Endometrial microvascular endothelial cells (primary cell): ENCODE measurements around the gene GMCL2. TPM values are rescaled to one million over a fixed set of nuclear protein-coding genes. Genes with fewer than 3 reads are reported as not detected.
"Not testable (repeated sequence)": the region's sequence is repeated elsewhere in the genome, so short reads cannot be mapped to it uniquely, and the experiment has no call there.

ENCODE experiments used
- in situ Hi-C: cut with HindIII; loops from 2 replicates; pipeline ENCODE4 v1.10.0; 2017; ENCODE audit warnings: low sequenced_read_pairs, low pct_unique_long_range_greater_than_20kb; ENCODE audit errors: inconsistent ontology term
- total RNA-seq: library from RNA; depleted of rRNA; stranded (reverse); fragments of >200 nt; gene quantifications from one replicate; pipeline ENCODE4 v1.2.3, GENCODE V29; 2015; ENCODE audit errors: inconsistent ontology term

Gene GMCL2
- total RNA-seq, 1 donor from 2014 or later: not detected

DNA sequence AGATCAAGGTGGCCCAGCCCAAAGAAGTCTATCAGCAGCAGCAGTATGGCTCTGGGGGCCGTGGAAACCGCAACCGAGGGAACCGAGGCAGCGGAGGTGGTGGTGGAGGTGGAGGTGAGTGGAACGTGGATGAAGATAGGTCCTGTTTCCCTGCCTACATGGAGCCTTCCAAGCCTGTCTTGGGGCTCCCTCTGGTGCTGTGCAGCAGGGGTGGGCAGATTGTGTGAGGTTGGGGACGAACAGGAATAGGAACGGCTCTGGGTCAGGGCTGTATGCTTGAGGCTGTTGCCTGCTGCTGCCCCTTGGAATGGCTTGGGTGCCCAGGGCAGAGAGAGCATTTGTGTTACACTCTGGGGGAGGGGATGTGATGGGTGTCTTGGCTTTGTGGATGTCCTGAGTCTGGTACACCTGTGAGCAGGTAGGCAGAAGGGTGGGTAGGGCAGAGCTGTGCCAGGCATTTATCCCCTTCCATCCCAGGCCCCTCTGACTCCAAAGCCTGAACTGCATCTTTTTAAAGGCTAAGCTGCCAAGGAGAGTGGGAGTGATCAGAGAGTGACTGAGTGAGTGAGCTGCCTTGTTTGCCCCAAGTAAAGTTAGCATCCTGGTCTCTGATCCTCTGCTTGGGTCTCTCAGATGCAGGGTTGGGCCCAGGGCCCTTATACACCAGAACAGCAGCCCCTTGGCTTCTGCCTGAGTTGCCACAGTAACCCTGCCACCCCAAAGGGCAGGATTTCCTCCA is 22.3 kb upstream of the GMCL2 start:
- in situ Hi-C loops: no loop called here

DNA sequence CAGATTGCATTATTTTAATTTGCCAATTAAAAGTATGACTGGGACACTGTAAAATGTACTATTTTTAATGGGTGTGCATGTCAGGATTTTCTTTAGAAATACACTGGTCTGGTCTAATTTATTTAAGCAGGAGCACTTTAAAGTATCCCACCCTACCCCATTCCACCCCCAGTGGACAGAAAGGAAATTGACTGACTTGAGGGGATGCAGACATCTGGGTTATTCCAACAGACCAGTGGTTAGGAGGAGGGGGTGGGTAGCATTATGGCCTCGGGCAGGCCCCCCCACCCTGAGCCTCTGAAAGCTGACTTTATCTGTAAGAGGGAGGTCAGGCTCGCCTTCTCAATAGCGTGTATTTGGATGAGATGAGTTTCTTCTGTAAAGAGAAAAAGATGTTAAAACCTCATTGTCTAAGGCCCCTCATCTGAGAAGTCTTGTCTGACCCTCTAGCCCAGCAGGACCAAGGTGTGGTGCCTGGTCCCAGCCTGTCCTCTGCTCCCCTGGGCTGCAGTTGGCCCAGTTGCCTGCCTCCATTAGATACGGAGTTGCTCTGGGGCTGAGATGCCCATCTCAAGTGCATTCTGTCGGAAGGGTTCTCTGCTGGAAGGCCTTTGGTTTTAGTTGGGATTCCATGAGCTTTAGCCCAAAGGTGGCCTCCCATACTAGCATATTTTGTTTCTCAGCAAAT is 21.5 kb upstream of the GMCL2 start:
- in situ Hi-C loops: no loop called here

DNA sequence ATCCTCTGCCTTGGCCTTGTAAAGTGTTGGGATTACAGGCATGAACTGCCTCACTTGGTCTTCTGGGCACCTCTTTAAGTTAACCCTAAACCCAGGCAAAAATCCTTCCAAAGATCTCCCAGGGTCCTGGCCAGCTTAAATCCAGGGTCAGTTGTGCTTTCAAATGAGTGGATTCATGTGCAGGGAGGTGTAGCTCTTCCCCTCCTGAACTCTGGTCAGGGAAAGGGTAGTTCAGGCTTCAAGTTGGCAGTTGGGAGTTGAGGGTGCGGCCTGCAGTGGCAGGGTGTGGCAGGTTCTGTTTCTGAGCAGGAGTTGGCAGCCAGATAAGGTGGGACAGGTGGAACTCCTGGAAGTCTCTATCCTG is 20.7 kb upstream of the GMCL2 start:
- in situ Hi-C loops: no loop called here

DNA sequence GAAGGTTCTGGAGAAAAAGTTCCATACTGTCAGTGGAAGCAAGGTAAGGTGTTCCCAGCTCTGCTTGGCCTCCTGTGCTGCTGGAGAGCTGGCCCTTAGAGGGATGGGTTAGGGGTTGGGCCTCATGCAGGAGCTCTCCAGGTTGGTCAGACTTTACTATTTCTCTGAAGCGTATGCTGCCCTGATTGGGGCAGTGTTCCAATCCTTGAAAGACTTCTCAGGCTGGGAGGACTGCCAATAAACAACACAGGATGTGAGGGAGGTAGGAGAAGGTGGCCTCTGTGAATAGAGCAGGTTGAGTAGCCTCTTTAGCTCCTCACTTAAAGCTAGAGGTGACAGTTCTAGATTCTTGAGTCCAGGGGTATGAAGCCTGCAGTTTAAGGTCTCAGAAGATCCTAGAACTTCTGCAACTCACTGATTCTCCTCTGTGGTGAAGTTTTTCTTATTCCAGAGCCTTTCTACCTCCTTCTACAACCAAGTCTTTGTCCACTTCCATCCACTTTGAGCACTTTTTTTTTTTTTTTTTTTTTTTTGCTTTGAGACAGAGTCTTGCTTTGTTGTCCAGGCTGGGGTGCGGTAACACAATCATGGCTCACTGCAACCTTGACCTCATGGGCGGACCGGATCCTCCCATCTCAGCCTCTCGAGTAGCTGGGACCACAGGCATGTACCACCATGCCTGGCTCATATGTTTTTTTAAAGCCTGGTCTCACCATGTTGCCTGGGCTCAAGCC is 20.2 kb upstream of the GMCL2 start:
- in situ Hi-C loops: no loop called here

DNA sequence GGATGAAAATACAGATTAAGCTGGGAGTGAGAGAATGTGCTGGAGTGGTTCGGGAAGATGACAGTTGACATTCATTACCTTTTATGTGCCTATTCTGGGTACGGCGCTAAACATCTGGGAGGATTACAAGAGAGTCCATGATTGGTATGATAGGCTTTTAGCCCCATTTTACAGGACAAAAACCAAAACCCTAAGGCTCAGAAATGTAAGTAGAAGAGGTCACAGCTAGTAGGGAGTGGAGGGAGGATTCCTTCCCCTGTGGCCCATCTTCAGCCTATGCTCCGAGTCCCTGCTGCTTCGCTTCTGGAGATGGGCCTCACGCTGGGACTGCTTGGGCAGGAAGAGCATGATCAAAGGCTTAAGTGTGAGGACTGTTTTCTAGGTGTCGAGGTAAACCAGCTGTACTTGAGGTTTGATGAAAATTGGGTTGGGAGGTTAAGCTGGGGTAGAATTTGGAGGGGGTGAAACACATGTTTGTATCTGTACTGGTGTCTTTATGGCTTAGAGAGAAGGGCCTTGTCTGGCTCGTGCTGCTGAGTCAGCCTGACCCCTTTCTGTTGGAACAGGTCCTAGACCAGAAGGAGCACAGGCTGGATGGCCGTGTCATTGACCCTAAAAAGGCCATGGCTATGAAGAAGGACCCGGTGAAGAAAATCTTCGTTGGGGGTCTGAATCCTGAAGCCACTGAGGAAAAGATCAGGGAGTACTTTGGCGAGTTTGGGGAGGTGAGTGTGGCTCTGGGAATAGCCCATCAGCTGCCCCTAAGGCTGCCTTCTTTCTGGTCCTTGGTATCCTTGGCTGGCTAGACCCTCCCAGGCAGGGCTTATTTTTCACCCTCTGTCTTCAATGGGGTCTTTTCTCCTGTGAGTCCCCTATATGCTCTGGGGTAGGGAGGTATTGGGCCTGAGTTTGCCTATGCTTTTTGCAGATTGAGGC is 19.3 kb upstream of the GMCL2 start:
- in situ Hi-C loops: no loop called here

DNA sequence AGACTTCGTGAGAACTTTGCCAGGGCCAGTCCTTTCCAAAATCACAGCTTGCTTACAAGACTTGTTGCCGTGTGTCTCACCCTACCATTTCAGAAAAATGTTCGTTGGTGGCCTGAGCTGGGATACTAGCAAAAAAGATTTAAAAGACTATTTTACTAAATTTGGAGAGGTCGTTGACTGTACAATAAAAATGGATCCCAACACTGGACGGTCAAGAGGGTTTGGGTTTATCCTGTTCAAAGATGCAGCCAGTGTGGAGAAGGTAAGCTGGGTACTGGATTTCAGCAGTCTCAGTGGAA is 18.5 kb upstream of the GMCL2 start:
- in situ Hi-C loops: no loop called here

DNA sequence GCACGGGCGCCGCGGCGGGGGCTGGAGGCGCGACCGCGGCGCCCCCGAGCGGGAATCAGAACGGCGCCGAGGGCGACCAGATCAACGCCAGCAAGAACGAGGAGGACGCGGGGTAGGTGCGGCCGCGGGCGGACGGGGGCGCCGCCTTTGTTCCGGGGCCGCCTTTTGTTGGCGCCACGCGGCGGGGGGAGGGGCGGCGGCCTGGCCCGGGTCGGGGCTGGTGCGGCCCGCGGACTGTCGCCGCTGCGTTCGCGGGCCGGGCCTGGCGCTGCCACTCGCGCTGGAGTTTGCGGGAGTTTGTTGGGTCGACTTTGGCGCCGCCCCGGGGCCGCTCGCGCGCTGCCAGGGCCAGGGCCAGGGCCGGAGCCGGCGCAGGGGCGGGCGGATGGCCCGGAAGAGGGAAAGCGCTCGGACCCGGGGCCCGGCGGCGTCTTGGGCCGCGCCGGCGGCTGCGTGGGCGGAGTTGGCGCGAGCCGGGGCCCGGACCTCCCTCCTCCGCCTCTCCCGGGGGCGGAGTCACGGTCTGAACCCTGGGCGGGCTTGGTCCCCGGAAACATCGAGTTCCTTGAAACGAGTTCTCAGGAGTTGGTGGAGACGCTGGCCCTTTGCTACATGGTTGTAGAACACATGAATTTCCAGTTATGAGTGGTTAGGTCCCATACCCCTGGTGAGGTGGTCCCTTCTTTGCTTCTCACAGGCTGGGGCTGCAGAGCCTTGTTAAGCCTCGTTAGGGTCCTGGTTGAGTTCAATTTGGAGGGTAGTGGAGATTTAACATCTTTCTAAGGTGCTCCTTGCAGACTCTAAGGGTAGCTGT is 18.0 kb upstream of the GMCL2 start:
- in situ Hi-C loops: no loop called here

DNA sequence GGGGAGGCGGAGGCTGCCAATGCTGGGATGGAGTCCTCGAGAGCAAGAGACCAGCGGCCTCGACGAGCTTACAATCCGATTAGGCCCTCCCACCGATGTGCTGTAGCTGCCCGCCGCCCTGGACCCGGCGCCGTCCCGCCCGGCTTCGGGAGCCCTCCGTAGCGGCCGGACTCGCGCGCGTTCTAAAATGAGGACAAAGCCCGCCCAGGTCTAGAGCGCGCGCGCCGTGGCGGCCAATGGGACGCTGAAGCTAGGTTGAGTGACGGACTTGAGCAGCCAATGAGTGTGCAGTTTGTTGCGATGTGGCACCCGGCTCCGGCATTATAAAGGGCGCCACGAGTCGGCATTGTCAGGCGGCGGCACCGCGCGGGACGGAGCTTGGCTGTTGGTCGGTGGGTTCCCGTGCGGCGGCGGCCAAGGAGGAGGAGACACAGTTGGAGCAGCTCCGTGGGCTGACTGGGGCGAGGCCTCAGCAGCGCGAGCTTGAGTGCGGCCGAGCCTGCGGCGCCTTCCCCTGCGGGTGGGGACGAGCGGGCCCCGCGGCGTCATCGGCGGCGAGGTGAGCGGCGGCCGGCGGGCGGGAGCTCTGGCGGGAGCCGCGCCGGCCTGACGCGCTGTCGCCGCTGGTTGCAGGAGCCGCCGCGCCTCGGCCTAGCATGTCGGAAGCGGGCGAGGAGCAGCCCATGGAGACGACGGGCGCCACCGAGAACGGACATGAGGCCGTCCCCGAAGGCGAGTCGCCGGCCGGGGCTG is 17.2 kb upstream of the GMCL2 start, which contains the start of gene HNRNPAB:
HNRNPAB (plus strand) TSS at position 352 of the 753 bp plus-strand sequence; CDS start at position 657, 305 bp downstream.
- in situ Hi-C loops: no loop called here

DNA sequence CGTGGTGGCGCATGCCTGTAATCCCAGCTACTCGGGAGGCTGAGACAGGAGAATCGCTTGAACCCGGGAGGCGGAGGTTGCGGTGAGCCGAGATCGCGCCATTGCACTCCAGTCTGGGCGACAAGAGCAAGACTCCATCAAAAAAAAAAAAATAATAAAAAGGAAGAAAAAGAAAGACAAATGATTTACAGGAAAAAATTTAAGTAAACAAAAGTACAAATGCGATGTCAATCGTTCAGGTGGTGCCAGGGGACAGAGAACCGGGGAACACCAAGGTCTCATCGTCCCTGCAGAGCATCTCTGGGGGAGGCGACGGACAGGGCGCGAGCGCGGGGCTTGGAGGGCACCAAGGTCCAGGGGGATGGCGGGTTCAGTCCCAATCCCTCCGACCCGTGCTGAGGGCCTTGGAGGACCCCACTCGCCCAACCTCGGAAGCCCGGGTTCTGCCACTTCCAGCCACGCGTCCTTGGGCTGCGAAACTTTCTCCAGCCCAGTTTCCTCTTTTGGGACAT is 16.6 kb upstream of the GMCL2 start:
- in situ Hi-C loops: no loop called here

DNA sequence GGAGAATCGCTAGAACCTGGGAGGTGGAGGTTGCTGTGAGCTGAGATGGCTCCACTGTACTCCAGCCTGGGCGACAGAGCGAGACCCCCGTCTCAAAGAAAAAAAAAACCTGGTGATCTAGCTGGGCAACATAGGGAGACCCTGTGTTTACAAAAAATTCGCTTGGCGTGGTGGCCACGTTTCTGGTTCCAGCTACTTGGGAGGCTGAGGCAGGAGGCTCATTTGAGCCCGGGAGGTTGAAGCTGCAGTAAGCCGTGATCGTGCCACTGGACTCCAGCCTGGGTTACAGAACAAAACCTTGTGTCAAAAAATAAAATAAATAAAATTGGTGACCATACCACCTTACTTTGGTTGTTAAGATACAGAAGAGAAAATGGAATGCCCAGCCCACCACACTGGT is 15.4 kb upstream of the GMCL2 start:
- in situ Hi-C loops: no loop called here

DNA sequence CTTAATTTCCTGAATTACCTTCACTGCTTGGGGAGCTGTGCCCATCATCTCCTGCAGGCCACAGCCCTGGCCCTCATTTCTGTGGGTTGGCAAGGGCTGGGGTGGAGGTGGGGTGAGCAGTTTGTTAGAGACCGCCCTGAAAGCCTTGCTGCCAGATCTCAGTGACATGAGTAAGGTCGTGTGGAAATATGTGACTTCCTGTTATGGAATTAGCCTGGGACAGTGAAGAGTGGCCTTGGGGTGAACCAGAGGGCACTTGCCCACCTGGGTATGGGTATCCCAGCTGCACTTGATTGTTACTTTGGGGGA is 14.7 kb upstream of the GMCL2 start:
- in situ Hi-C loops: no loop called here

DNA sequence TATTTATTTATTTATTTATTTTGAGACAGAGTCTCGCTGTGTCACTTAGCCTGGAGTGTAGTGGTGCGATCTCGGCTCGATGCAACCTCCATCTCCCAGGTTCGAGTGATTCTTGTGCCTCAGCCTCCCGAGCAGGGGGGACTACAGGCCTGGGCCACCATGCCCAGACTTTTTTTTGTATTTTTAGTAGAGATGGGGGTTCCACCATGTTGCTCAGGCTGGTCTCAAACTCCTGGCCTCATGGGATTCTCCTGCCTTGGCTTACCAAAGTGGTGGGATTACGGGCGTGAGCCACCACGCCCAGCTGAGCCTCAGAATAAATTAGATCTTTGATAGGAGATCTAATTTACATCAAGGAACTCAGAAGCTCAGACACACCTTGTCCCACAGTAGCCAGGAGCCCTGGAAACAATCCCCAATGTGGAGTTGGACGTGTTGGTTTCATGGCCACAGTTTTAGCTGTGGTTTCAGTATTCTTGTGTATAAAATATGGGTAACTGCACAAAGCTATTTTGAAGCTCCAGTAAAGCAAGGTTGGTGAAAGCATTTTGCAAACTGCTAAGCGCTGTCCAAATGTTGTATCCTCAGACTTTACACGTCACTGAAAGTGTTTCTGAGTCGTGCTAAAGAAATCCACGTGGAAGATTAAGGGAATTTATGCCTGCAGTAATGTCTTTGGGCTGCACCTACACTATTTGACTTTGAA is 14.2 kb upstream of the GMCL2 start:
- in situ Hi-C loops: no loop called here

DNA sequence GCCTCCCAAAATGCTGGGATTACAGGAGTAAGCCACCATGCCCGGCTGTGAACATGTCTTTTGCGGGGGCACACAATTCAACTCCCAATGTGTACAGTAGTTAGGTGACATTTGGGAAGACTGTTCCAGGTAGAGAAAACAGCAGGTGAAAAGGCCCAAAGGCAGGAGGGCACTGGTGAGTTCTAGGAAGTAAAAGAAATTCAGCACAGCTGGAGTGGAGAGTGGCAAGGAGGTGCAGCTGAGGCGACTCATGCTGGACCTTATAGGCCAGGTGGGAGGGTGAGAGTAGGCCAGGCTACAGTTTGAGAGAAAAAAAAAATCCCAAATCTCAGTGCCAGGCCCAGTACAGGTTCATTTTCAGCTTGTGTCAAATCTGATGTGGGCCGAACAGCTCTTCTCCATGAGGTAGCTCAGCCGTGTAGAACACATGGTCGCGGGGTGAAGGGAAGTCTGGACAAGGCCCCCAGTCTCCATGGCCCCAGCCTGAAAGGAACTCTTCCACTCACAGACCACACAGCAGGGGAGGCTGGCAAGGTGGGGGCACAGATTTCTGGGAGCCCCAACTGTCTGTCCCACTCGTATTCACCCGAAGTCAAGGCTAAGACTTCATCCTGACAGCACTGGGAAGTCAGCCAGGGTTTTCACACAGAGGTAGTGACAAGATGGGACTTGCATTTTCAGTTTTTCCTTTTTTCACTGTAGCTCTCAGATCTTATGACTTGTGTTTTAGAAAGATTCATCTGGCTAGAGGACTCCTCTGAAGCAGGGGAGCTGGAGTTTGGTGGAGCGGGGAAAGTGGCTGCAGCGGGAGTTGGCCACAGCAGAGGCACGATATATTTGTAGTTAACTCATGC is 12.6 kb upstream of the GMCL2 start:
- in situ Hi-C loops: no loop called here

DNA sequence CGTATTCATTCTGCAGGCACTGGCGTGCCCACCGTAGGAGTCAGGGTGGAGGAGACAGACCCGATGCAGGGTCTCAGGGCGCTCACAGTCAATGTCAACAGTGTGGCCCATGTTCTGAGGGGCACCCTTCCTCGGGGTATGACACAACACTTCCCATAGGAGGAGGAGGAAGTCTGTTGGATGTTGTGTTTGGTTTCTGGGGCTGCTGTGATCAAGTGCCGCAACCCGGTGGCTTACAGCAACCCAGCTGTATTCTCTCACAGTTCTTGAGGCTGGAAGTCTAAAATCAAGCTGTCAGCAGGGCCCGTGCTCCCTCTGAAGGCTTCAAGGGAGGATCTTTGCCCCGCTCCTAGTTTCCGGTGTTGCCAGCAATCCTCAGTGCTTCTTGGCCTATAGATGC is 11.5 kb upstream of the GMCL2 start:
- in situ Hi-C loops: no loop called here

DNA sequence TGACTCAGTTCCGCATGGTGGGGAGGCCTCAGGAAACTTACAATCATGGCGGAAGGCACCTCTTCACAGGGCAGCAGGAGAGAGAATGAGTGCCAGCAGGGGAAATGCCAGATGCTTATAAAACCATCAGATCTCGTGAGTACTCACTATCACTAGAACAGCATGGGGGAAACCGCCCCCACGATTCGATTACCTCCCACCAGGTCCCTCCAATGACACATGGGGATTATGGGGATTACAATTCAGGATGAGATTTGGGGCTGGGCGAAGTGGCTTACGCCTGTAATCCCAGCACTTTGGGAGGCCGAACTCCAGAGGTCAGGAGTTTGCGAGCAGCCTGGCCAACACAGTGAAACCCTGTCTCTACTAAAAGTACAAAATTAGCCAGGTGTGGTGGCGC is 11.0 kb upstream of the GMCL2 start:
- in situ Hi-C loops: not testable (repeated sequence)

DNA sequence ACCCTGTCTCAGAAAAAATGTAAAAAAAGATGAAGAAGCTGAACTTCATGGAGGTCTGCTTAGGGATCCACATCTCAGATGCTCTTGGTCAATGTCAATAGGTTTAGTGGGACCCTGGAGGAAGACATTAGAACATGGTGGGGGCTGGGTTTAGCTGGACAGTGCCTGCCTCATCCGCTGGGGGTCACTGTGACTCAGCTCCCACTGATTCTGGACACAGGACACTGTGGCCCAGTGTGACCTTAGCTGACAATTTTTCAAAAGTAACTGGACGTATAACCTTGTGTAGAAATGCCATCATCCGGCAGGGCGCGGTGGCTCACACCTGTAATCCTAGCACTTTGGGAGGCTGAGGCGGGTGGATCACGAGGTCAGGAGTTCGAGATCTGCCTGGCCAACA is 9.8 kb upstream of the GMCL2 start:
- in situ Hi-C loops: no loop called here
